Gastrocnemius medialis (tissue), 4 donors: ENCODE measurements around the gene PLEKHG4B. TPM values are rescaled to one million over a fixed set of nuclear protein-coding genes. Genes with fewer than 3 reads are reported as not detected.

Experiments
- ATAC-seq, 2 donors: fragments of 150-250 bp; one replicate each; pipeline ENCODE4 v1.9.1; 2016
- DNase-seq, 2 donors: peaks; one replicate each; pipeline ENCODE4 v3.0.0-alpha.2; 2019
- H3K27ac ChIP-seq, 4 donors: fragments of 200-600 bp; sonication (generic); 1 replicate in 1 of 4; 2 replicates in 3 of 4; pipeline ENCODE4 v1.5.1; 2016 to 2018; ENCODE audit warnings: mild to moderate bottlenecking in 2 of 4, moderate library complexity in 1 of 4
- H3K27me3 ChIP-seq, 3 donors: fragments of 200-600 bp; sonication (generic) in 2 of 3; 1 replicate in 1 of 3; 2 replicates in 2 of 3; pipeline versions ENCODE4 v1.5.1 to v1.6.0; 2016 to 2019; ENCODE audit warnings: mild to moderate bottlenecking in 1 of 3, moderate library complexity in 1 of 3
- H3K36me3 ChIP-seq, 2 donors: fragments of 200-600 bp; sonication (generic) in 1 of 2; one replicate each; pipeline ENCODE4 v1.5.1; 2017 to 2018
- H3K4me1 ChIP-seq, 2 donors: fragments of 200-600 bp; sonication (generic) in 1 of 2; one replicate each; pipeline ENCODE4 v1.5.1; 2016 to 2017; ENCODE audit warnings: mild to moderate bottlenecking in 2 of 2
- H3K4me3 ChIP-seq, 4 donors: fragments of 200-600 bp; sonication (generic) in 3 of 4; 1 replicate in 1 of 4; 2 replicates in 3 of 4; pipeline ENCODE4 v1.5.1; 2016 to 2019; ENCODE audit warnings: mild to moderate bottlenecking in 2 of 4
- H3K9me3 ChIP-seq, 3 donors: fragments of 200-600 bp; sonication (generic) in 2 of 3; 1 replicate in 1 of 3; 2 replicates in 2 of 3; pipeline ENCODE4 v1.5.1; 2016 to 2019
- POLR2A ChIP-seq, 2 donors: fragments of 450-650 bp; IDR thresholded peaks; one replicate each; pipeline ENCODE4 v1.6.1; 2017; ENCODE audit warnings: antibody characterized with exemption in 2 of 2, mild to moderate bottlenecking in 2 of 2, moderate library complexity in 2 of 2
- in situ Hi-C, 4 donors: fragments of 200-750 bp; cut with MboI; loops; one replicate each; pipeline versions ENCODE4 v1.15.0 to v1.8.0; 2017; ENCODE audit warnings: low sequenced_read_pairs in 4 of 4
- intact Hi-C: fragments of 100-400 bp; cut with DNase I; formaldehyde crosslinking; loops from one replicate; pipeline ENCODE4 v1.15.1; 2023; ENCODE audit warnings: low total_unique reads
- total RNA-seq, 4 donors: library from RNA; depleted of rRNA; stranded (reverse); fragments of >200 nt; gene quantifications; one replicate each; pipeline versions ENCODE4 v1.1.0 to v1.2.3, GENCODE V29; 2016
- TF ChIP-seq, protein P1 (sequence below), 5 experiments: fragments of 450-650 bp in 3 of 5; fragments of 200-600 bp in 2 of 5; sonication (generic) in 2 of 5; IDR thresholded peaks in 4 of 5; conservative IDR thresholded peaks in 1 of 5; 1 replicate in 4 of 5; 2 replicates in 1 of 5; pipeline ENCODE4 v1.5.1; 2016 to 2019; ENCODE audit warnings: antibody characterized with exemption in 5 of 5, mild to moderate bottlenecking in 3 of 5, moderate library complexity in 3 of 5

Gene PLEKHG4B
- total RNA-seq, 4 donors from 2014 or later = not detected

DNA sequence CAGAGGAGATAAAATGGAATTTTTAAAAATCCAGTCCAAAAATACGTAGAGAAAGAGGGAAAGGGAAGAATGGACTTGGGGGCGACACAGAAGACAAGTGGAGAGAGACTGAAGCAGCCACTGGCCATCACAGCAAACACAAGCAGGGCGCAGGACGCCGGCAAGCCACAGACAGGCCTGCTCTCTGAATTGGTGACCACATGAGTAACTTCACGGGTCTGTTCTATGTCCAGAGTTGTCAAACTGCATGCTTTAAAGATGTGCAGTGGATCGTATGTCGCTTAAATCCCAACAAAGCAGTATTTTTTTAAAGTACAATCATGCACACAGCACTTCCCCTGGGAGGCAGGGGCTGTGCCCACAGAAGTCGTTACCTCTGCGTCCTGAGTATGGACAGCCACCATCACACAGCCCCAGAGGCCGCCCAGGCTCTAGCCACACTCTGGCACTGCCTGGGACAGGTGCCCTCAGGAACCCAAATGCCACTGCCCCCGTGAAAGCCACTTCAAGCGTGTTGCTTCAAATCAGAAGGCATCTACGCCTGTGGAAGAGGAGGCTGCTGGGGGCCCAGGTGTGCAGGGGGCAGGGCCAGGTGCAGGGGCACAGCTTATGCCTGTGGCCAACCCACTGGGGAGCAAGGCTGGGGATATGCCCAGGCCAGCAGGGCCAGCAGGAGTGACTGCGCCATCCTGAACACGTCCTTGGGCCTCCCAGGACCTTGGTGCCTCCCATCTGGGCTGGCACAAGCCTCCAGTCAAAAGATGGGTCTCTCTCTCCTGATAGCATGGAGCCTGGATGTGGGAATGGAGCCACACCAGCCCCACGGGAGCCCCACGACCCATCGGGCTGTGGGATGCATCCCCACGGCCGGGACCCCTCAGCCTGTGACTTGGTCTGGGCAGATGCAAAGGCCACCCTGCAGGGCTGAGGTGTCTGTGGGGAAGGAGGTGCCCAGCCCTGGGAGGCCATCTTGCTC is 93.4 kb downstream of the PLEKHG4B start:
- DNase-seq = no peak
- no peak for ATAC-seq
- intact Hi-C loops = no loop called here
- no peak overlapping the region for H3K27ac ChIP-seq
- TF ChIP-seq POLR2A (IDR thresholded peaks at IDR 0.05) = no peak
- TF ChIP-seq, protein P1, sequence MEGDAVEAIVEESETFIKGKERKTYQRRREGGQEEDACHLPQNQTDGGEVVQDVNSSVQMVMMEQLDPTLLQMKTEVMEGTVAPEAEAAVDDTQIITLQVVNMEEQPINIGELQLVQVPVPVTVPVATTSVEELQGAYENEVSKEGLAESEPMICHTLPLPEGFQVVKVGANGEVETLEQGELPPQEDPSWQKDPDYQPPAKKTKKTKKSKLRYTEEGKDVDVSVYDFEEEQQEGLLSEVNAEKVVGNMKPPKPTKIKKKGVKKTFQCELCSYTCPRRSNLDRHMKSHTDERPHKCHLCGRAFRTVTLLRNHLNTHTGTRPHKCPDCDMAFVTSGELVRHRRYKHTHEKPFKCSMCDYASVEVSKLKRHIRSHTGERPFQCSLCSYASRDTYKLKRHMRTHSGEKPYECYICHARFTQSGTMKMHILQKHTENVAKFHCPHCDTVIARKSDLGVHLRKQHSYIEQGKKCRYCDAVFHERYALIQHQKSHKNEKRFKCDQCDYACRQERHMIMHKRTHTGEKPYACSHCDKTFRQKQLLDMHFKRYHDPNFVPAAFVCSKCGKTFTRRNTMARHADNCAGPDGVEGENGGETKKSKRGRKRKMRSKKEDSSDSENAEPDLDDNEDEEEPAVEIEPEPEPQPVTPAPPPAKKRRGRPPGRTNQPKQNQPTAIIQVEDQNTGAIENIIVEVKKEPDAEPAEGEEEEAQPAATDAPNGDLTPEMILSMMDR (IDR thresholded peaks at IDR 0.05 in 4 of 5, conservative IDR thresholded peaks at IDR 0.05 in 1 of 5) = no peak
- H3K4me1 ChIP-seq = peaks cover 26 to 32% of the 10 kb centered on the region in 2 donors
- in situ Hi-C loops = no loop called here
- H3K27me3 ChIP-seq = peaks cover 0 to 1% (median 0%) of the 10 kb centered on the region in 3 donors
- no peak overlapping the region for H3K4me3 ChIP-seq
- H3K9me3 ChIP-seq = no peaks in the 10 kb centered on the region
- H3K36me3 ChIP-seq = no peaks in the 10 kb centered on the region

DNA sequence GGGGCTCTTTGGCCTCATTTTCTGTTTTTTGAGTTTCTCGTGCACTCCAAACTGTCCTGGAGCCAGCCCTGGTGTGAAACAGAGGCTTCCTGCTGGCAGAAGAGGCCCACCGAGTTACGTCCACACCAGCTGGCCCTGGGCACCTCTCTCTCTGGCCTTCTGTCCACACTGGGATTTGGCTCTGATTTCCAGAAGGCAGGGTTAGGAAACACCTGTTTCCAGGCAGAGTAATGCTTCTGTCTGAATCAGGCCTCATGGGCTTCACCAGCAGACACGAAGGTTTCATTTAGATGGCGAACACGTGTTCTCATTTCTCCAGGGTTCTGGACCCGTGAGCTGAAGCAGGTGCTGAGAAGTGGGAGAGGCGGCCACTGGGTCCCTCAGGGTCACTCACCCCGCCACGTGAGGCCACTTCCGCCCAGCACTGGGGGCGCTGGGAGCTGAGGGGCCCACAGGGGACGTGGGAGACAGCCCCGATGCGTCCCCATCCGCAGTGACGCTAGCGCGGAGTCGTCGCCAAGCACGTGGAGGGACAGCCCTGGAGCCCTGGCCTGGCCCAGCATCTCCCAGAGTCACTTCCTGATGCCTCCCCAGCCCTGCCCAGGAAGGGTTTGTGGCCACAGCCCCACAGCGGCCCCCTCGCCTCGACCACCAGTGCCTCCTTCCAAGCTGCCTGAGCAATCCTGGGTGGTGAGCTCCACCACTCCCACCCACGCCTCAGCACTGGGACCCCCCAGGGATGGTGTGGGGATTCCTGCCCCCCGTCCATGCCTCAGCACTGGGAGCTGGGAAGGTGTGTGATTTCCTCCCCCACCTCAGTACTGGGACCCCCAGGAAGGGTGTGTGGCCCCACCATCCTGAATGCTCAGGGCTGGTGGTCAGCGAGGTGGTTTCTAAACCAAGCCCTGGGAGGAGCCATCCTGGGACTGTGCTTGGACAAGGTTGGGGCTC is 94.4 kb downstream of the PLEKHG4B start:
- Histone ChIP-seq H3K27ac (no peak overlapping the region), H3K27me3 (no peaks in the 10 kb centered on the region), H3K36me3 (no peaks in the 10 kb centered on the region), H3K9me3 (no peaks in the 10 kb centered on the region), H3K4me3 (no peak overlapping the region), H3K4me1 (peaks cover 29 to 37% of the 10 kb centered on the region in 2 donors)
- intact Hi-C loops = no loop called here
- ATAC-seq = no peak
- TF ChIP-seq, protein P1 (IDR thresholded peaks at IDR 0.05 in 4 of 5, conservative IDR thresholded peaks at IDR 0.05 in 1 of 5) = no peak
- no peak for TF ChIP-seq POLR2A (IDR thresholded peaks at IDR 0.05)
- no peak for DNase-seq
- in situ Hi-C loops = no loop called here

DNA sequence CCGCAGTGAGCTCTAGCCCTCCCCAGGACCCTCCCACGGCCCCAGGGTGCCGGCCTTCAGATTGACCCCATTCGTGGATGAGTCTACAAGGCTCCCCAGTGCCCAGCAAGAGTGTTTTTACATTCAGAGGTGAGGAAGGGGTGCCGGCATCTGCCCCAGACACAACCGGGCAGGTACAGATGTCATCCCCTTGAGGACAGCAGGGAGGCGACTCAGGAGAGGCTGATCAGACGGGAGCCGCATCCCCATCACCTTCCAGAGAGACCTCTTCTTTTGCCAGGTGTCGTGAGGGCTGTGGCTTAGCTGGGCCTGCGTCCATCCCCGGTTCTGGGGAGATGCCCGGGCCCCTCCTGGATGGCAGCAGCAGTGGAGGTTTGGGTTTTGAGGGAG is 95.1 kb downstream of the PLEKHG4B start:
- DNase-seq = no peak
- no peaks in the 10 kb centered on the region for H3K9me3 ChIP-seq
- no peak overlapping the region for H3K27ac ChIP-seq
- no peaks in the 10 kb centered on the region for H3K27me3 ChIP-seq
- ATAC-seq = no peak
- peaks cover 36 to 44% of the 10 kb centered on the region in 2 donors for H3K4me1 ChIP-seq
- in situ Hi-C loops = no loop called here
- intact Hi-C loops = no loop called here
- no peaks in the 10 kb centered on the region for H3K36me3 ChIP-seq
- TF ChIP-seq, protein P1 (IDR thresholded peaks at IDR 0.05 in 4 of 5, conservative IDR thresholded peaks at IDR 0.05 in 1 of 5) = no peak
- TF ChIP-seq POLR2A (IDR thresholded peaks at IDR 0.05) = no peak
- H3K4me3 ChIP-seq = no peak overlapping the region

DNA sequence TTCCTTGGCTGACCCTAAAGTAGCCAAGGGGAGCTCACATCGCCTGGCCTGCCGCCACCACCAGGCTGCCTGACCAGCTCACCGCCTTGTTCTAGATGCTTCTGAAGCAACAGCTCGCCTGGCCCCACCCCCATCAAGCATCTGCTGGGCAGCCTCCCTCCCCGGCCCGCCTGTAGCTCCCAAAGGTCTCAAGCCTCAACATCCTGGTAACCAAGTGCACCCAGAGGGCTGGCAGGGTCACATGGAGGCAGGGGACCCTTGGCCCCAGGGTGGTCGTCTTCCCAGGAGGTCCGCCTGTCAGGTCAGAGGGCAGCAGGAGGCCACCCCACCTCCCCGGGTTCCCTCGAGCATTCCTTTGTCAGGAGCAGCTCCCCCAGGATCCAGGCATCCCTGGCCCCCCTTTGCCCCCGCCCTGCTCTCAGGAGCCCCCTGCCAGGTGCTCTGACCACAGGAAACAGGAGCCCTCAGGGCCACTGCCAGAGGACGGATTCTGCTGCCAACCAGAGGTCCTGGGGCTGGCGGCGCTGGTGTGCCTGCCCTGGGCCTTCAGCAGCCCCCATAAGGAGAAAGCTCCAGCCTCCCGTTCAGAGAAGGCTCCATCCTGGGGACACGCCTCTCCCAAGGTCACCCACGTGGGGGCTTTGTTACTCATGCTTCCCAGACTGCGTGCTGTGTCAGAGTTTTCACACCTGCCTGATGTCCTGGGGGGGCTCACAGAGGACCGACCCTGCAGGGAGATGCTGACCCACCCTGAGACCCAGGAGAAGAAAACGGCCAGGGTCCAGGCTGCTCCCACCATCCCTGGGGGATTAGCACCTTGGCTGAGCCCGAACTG is 95.9 kb downstream of the PLEKHG4B start:
- in situ Hi-C loops (no loop called here), intact Hi-C loops (loop anchor here (1.0 kb wide), 1 partner anchor 30 kb away; the partner anchor contains the start of genes CCDC127 and SDHA)
- peak overlapping the region; percentile 35 to 58 (median 41) for H3K4me3 ChIP-seq
- ATAC-seq (no peak), DNase-seq (no peak)
- H3K4me1 ChIP-seq = peaks cover 44 to 50% of the 10 kb centered on the region in 2 donors
- no peaks in the 10 kb centered on the region for H3K27me3 ChIP-seq
- H3K9me3 ChIP-seq = no peaks in the 10 kb centered on the region
- TF ChIP-seq POLR2A (IDR thresholded peaks at IDR 0.05) = no peak
- TF ChIP-seq, protein P1 (IDR thresholded peaks at IDR 0.05 in 4 of 5, conservative IDR thresholded peaks at IDR 0.05 in 1 of 5) = no peak
- peak overlapping the region; percentile 95 to 100 (median 99) for H3K27ac ChIP-seq
- H3K36me3 ChIP-seq = no peaks in the 10 kb centered on the region
